ENCODE measurements around the gene ODAD3. TPM values are rescaled to one million over a fixed set of nuclear protein-coding genes. Genes with fewer than 3 reads are reported as not detected.

The ODAD3 gene
- total RNA-seq, 1 donor, result 0.45 TPM

DNA sequence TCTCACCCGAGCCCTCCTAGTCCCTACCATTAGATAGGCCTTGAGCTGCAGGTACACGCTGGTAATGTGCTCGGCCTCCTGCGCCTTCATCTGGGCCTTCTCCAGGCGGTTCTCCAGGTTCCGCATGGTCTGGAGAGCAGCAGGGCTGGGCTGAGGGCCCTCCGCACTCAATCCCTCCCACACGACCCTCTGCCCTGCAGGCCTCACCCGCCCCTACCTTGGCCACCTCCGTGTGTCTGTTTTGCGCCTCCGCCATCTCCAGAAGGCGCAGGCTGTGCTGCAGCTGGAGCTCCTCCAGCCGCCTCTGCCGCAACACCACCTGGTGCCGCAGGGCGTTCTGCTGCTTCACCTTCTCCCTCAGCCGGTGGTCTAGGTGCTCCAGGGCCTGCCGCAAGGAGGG is 8.3 kb downstream of the ODAD3 start:
- H3K4me3 ChIP-seq (ENCODE audit: low read depth, low read length), result no peak overlapping the region
- DNase-seq (ENCODE audit: low read depth), result no peak
- TF ChIP-seq, protein P1, sequence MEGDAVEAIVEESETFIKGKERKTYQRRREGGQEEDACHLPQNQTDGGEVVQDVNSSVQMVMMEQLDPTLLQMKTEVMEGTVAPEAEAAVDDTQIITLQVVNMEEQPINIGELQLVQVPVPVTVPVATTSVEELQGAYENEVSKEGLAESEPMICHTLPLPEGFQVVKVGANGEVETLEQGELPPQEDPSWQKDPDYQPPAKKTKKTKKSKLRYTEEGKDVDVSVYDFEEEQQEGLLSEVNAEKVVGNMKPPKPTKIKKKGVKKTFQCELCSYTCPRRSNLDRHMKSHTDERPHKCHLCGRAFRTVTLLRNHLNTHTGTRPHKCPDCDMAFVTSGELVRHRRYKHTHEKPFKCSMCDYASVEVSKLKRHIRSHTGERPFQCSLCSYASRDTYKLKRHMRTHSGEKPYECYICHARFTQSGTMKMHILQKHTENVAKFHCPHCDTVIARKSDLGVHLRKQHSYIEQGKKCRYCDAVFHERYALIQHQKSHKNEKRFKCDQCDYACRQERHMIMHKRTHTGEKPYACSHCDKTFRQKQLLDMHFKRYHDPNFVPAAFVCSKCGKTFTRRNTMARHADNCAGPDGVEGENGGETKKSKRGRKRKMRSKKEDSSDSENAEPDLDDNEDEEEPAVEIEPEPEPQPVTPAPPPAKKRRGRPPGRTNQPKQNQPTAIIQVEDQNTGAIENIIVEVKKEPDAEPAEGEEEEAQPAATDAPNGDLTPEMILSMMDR (IDR thresholded peaks at IDR 0.05; ENCODE audit: insufficient read depth, low read length), result no peak

DNA sequence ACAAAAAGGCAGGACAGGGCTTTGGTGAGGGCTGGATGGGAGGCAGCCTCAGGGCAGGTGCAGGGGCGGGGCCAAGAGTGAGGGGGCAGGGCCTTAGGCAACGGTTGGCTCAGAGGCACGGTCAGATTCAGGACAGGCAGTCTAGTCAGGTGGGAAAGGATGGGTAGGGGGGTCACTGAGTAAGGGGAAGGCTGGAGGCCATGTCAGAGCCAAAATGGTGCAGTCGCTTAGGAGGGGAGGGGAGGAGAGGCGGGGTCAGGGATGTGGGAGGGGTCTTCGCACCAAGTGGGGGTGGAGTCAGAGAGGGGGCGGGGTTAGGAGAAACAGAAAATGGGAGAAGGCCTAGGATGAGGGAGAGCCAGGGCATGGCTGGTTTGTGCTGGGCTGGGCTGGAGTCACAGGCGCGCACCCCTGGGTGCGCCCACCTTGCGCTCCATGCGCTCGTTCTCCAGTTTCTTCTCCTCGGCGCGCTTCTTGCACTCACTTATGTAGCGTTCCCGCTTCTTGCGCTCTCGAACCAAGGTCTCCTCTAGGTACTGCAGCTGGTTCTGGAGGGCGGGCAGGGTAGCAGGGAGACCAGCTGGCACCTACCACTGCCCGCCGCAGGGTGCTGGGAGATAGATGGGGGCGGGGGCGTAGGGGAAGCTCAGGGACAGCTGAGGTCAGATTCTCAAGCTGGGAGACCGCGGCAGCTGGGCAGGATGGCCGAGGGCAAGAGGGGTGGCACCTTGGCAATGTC is 9.0 kb downstream of the ODAD3 start:
- H3K4me3 ChIP-seq (ENCODE audit: low read depth, low read length), result no peak overlapping the region
- no peak for DNase-seq (ENCODE audit: low read depth)
- TF ChIP-seq, protein P1 (IDR thresholded peaks at IDR 0.05; ENCODE audit: insufficient read depth, low read length), result no peak

DNA sequence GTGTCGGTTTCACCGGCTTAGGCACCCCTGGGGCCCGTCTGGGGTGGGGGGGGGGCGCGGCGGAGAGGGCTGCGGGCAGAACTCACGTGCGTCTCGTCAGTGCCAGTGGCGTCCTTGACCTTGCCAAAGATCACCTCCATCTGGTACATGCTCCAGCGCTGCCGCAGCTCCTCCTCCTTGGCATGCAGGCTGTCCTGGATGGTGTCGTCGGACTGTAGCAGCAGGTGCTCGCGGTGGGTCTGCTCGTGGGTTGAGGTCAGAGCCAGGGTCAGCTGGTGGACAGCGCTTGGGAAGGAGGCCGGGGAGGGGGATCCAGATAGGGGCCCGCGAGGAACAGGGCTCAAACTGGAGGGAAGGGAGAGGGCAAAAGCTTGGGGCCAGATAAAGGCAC is 11.1 kb downstream of the ODAD3 start:
- TF ChIP-seq, protein P1 (IDR thresholded peaks at IDR 0.05; ENCODE audit: insufficient read depth, low read length), result no peak
- no peak overlapping the region for H3K4me3 ChIP-seq (ENCODE audit: low read depth, low read length)
- no peak for DNase-seq (ENCODE audit: low read depth)

DNA sequence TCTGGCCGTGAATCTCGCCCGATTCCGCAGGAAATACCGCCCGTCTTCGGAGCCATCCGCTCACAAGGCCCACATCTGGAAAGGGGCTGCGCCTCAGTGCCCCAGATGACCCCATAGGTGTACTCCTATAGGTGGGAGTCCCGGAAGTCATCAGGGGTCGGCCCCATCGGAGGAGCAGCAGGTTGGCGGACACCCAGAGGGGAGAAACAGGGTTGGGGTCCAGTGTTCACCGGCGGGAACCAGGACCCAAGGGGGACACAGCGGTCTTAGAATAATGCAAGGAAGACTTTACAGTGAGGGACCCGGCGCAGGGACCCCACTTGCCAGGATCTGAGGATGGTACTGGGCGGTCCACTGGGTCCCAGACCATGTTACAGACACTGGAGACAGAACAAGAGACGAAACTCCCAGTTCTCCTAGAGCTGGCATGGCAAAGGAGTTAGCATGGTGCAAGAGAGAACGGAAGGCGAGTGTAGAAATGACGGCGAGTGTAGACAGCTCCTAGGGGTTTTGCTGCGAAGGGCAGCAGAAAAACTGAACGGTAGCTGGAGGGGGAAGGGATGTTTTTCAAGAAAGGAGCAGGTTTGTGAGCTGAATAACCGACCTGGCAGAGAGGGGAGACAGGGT is 11.6 kb downstream of the ODAD3 start:
- TF ChIP-seq, protein P1 (IDR thresholded peaks at IDR 0.05; ENCODE audit: insufficient read depth, low read length), result no peak
- DNase-seq (ENCODE audit: low read depth), result no peak
- no peak overlapping the region for H3K4me3 ChIP-seq (ENCODE audit: low read depth, low read length)

DNA sequence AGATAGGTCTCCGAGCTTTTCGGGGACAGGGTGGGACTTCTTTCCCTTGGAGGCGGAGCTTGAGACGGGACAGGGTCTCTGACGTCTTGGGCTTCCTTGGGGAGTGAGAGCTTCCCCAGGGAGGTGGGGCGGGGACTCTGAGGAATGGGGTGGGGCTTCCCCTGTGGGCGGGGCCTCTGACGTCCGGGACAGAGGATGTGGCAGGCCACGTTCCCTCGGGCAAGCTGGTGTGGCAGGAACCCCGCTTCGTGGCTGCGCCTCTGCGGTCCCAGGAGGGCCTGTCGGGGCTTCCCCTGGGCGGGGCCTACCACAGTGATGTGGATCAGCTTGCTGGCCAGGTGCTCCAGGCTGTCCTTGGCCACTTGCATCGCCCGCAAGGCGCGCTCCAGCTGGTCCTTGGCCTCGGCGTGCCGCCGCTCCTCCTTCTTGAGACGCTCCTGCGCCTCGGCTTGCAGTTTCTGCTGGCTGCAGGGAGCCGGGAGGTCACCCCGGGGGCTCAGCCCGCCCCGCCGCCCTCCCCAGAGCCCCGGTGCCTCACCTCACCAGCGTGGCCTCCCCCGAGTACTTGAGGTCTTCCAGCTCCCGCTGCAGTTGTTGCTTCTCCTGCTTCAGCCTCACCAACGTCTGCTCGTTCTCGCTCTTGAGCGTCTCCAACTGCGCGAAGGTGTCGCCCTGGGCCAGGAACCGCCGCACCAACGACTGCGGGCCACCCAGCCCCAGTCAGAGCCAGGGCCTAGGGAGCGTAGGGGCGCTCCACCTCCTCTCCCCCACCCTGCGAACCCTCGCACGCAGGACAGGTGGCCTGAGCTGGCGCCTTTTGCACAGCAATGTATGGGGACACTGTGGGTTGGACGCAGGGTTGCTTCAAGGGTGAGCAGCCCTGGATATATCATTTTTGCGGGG is 12.5 kb downstream of the ODAD3 start:
- DNase-seq (ENCODE audit: low read depth), result peak; percentile 23
- no peak overlapping the region for H3K4me3 ChIP-seq (ENCODE audit: low read depth, low read length)
- TF ChIP-seq, protein P1 (IDR thresholded peaks at IDR 0.05; ENCODE audit: insufficient read depth, low read length), result no peak

DNA sequence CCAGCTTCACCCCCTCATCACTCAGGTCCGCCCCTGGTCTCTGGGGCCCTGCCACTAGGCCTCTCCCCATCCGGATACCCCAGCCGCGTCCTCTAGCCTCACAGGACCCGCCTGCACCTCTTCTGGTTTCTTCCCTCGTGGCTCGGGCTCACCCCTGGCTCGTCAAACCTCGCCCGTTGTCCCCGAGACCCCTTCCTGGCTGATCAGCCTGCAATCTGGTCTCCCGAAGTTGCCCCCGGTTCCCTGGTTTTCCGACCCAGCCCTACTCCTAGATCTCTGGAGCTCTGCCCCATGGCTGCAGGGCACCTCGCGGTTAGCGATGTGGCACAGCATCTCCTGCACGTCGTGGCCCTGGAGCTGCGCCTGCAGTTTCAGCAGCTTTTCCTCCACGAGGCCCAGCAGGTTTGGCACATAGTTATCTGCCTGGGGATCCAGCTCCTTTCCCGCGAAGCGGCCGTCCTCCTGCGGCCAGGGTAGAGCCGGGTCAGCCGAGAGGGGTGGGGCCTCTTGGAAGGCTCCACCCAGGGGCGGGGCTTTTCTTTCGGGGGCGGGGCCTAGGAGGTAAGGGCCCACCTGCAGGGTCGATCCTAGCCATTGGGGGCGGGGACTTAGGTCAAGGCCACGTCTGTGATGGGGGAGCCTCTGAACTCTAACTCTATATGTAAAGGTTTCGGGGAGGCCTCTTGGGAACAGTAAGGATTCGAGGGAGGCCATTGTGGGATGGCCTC is 13.4 kb downstream of the ODAD3 start:
- DNase-seq (ENCODE audit: low read depth), result no peak
- TF ChIP-seq, protein P1 (IDR thresholded peaks at IDR 0.05; ENCODE audit: insufficient read depth, low read length), result no peak

More for the DNA sequence above, 13.4 kb downstream of the ODAD3 start:
- no peak overlapping the region for H3K4me3 ChIP-seq (ENCODE audit: low read depth, low read length)
